HG03521 (cell line): ENCODE measurements around the gene CTSH.
"Not testable (repeated sequence)": the region's sequence is repeated elsewhere in the genome, so short reads cannot be mapped to it uniquely, and the experiment has no call there.

ENCODE experiments used
- ATAC-seq: cut with Tn5 transposase; IDR thresholded peaks from one replicate; pipeline ENCODE4 v1.9.1; 2021; ENCODE audit warnings: mild to moderate bottlenecking, moderate library complexity; ENCODE audit not compliant: unreplicated experiment

CTSH gene

DNA sequence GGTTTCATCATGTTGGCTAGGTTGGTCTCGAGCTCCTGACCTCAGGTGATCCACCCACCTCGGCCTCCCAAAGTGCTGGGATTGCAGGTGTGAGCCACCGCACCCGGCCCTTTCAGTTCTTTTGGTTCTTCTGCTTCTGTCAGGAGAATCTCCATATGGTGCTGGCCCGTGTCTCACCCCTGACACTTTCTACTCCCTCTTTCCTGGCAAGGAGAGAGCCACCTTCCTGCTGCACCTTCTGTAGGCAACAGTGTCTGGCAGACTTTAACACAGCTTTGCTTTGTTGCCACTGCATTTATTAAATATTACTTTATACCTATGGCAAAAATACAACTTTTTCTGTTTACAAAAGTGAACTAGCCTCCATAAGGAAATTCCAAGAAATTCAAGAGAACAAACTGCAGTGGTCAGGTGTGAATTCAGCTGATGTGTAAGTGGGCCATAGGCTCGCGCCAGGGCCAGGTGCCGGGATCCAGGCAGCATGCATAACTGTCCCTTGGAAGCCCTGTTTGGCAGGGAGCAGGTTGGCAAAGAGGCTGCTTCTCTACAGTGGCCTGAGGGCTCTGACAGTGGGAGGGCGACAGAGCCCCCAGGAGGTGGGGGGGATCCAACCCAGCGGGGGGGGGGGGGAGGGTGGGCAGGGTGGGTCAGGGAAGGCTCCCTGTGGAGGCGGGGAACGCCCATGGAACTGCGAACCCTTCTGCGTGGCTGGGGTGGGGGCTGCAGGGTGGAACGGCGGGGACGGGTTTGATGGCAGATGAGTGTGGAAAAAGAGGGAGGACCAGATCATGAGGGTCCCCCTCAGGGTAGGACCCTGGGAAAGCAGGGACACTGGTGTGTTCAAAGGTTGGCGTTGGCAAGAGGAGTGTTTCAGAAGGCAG lies 21.1 kb downstream of the CTSH start:
- no peak for ATAC-seq

DNA sequence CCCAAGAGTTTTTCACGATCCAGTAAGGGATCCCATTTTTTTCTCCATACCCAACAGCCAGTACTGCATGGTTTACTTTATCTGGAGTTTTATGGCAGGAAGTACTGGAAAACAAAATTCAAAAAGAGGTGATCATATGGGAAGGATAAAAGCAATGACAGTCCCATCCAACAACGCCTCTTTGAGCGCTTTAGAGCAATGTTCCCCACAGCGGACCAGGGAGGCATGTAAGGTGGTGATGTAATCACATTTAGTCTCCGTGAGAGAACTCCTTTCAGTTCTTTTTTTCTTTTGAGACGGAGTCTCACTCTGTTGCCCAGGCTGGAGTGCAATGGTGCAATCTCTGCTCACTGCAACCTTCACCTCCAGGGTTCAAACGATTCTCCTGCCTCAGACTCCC lies 21.8 kb downstream of the CTSH start:
- ATAC-seq = no peak

DNA sequence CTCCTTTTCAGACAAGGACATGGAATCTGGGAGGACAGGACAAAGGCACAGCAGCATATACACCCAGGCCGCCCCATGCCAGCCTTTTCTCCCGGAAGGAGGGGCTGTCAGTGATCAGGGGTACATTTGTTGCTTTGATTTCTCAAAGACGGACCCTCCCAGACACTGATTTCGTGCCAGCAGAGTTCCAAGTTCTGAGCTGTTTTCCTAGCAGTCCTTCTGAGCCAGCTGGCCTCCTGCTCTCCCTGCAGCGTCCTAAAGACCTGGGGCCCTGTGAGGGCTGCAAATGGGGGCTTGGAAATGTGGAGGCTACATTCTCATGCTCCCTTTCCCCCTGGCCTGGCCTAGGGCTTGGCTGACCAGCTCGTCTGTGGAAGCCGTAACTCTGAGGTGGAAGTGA lies 22.3 kb downstream of the CTSH start:
- ATAC-seq = no peak

DNA sequence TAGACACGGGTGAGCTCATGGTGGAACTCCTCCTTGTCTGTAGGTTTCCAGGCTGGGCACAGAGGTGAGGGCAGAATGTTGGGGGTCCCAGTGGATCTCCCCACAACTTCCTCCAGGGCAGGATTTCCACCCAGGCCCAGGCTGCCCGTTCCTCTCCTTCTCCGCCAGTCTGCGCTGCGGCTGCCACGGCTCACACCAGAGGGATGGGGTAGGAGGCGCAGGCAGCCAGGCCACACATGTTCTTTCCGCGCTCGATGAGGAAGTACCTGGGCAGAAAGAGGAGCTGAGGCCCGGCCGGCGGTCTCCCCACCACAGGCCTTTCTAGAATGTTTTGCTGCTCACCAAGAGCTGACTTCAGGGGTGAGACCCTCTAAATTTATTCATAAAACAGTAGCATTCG lies 22.9 kb downstream of the CTSH start:
- ATAC-seq = no peak

DNA sequence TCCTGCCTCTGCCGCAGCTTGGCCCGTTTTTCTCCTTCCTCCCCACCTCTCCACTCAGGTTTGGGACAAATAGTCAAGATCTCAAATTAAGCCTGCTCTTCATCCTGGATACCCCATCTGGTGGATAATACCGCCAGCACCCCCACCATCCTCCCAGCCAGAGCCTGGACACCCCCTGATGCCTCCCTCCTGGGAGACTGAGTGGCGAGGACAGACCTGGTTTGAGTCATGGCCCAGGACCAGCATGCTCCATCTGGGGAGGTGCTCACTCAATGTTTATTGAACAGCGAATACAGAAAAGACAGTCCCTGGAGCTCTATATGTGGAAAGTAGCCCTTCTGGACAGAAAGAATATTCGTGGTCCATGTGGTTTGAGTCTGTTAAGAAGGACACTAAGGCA lies 23.3 kb downstream of the CTSH start:
- no peak for ATAC-seq

DNA sequence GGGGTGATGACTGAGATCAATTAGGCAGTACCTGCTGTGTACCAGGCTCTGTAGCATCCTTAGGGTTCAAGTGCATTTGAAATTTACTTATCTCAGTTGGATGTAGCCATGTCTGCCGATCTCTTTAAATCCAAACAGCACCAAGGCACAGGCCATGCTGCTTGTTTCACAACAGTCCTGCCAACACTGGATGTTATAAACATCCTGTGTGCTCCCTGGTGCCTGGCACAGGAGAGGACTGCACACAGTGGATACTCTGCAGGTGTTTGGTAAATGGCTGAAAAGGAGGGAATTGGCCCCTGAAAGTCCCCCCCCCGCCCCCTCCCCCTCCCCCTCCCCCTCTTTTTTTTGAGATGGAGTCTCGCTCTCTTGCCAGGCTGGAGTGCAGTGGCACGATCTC lies 27.0 kb downstream of the CTSH start:
- no peak for ATAC-seq

DNA sequence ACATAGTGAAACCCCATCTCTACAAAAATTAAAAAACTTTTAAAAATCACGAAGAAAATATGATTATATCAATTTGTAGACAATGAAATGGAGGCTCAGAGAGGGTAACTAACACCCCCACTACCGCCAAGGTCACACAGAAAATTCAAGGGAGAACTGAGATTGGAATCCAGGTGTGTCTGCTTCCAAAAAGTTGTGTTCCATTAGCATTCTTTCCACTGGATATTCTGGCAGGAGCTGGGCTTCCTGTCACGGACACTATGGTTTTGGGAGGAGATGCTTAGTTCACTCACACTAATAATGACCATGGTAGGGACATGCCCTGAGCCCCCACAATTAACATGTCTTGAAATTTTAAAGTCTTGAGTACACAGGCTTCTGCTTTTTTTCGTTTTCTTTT lies 28.8 kb downstream of the CTSH start:
- no peak for ATAC-seq

DNA sequence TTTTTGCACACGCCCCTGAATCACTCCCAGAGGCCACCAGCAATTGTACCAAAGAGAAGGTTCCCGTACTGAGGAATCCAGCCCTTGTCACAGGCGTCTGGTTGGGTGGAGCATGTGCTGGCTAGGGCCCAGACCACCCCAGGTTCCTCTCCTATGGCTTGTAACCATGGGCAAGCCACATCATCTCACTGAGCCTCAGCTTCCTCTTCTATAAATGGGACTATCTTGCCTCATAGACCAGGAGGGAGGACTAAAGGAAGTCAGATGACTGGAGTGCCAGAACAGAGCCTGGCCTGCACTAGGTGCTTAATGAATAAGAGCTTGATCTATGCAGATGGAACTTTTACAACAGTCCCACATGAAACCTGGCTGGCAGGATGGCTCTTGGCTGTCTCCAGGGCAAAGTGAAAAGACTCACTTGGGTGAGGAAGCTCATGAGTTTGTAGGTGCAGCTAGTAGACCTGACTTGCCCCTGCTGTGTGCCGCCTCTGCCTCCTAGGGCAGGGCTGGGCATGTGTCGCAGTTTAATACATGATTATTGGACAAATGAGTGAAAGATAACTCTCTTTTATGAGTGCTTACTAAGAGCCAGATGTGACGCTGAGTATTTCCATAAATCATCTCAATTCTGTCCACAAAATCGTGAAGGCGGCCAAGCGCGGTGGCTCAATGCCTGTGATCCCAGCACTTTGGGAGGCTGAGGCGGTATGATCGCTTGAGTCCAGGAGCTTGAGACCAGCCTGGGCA lies 29.3 kb downstream of the CTSH start:
- ATAC-seq = no peak

DNA sequence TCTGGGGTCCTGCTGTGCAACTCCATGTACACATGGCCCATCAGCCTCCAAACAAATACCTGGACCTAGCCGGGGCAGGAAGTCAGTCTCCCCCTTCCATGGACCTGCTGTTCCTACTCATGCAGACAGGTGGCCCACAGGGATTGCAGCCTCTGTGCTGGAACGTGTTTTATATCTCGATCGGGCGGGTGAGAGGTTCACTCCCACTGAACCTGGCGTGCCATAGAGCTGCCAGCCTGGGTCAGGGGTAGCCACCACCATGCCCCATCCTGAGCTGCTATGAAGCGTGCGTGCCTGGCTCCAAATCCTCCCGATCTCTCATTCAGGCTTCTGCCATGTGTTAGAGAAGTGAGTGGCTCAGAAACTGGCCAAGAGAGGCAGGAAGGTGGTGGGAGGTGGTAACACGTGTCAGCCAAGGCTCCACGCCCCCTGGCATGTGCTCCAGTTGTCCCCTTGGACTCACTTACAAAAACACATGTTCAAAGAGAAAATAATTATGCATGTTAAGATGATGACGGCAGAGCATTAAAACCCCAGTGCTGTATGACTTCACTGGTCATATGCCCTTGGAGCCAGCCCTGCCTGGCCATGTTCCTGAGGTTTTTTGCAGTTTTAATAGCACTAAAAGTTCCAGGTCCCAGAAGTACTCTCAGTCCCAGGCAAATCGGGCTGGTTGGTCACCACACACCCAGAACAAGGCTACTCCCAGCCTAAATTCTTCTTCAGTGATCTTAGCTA lies 30.6 kb downstream of the CTSH start:
- ATAC-seq = no peak

DNA sequence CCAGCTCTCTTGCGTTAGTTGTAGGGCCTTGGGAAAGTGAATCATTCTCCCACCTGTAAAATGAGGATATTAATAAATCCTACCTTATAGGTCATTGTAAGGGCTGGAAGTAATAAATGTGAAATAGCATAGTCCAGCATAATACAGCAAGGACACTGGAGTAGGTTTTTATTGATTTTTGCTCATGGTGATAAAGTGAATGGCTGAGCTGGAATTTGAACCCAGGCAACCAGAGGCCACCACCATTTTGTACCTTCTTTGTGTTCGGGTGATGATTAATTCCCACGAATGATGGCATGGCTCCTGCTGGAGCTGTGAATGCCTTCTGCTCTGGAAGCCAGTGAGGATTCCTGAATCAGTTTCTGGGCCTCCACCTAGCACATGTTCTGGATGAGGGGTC lies 31.8 kb downstream of the CTSH start:
- ATAC-seq = no peak

DNA sequence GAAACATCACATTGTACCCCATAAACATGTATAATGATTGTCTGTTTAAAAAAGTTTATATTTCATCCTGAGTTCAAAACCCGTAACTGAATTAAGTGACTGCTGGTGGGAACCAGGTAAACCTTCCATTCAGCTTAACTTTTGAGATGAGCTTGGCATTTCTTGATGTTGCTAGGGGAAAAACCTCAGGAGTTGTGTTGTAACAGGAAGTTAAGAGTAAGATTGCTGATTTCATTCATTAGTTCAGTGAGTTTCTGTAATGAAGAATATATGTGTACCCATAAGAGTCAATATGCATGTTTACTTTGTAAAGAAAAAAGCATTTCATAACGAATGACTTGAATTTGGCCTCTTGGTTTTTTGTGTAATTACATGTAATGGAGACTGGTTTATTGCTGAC lies 32.5 kb downstream of the CTSH start:
- no peak for ATAC-seq

DNA sequence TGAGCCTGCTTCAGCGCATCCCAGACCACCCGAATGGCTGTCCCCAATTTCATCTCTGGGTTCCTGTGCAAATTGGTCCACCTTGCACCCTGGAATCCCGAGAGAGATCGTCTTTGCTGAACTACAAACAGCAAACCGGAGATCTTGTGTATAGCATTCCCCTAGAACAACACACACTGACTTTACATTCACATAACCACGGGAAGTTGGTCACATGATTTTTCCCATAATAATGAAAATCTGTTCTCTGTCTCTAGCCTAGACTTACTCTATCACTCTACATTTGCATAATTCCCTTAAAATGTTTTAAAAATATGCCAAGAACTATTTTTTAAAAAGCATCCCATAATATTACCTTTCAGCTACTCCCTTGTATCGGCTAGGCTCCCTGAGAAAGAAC lies 34.6 kb downstream of the CTSH start:
- no peak for ATAC-seq

DNA sequence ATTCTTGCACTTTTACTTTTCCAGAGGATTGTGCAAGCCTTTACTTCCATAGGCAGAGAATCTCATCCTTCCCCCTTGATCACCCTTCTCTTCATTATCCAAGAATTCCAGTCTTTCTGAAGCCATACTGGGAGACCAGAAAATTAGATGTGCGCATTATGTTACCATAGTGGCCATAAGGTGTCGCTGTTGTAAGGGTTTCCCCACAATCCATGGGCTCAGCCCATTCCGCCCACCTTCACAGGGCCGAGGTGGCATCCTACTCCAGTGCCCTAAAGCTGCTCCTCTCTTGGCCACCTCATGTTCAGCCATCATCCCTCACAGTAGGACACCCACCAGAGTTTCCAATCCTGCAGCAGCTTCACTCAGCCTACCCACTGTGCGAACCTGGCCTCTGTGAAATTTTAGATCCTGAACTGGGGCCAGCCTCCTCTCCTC lies 35.0 kb downstream of the CTSH start:
- no peak for ATAC-seq

DNA sequence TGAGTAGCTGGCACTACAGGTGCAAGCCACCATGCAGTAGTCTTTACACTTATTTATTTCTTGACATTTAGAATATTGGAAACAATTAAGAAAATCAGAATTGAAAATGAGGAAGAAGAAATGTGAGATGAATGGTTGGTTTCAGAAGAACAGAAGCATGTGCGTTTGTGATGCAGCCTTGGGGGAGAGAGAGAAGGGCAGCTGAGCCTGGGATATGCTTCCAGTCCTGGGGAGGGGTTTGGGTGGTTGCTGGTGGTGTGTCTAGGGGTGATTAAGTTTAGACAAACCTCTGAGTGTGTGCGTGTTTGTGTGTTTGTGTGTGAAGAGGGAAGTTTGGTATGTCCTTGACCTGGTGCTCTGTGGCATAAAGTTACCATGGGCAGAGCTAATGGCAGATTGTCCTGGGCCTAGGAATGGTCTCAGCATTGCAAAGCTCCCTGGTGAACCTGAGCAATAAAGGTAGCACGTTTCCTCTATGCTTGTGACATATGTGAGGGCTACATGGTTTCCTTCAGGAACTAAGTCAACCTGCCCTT lies 35.6 kb downstream of the CTSH start:
- ATAC-seq = no peak

DNA sequence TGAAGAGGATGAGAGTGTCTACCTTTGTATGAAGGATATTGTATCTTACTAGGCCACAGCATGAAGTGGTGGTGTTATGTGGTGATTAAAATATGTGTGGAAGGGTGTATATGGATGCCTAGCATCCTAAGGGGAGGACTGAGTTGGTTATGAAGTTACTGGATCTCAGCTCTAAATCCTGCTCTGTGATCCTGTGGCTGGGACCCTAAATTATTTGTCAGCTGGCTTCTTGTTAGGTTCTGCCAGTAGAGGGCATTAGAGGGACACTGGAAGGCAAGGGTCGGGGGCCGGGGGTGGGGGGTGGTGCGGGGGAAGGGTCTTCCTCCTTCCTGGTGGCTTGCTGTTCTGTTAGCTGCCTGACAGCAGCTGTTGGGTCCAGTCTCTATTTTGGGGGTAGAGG lies 37.3 kb downstream of the CTSH start:
- no peak for ATAC-seq

DNA sequence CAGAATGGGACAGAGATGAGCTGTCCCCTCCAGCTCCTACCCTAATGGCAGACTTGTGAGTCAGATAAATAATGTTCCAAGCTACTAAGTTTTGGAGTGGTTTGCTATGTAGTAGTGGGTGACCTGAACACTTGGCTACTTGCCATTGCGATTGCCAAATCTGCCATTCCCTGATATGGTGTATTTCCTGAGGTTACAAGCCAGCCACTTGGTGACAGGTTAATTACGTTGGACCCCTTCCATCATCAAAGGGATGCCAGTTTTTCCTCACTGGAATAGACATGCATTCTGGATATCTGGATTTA lies 38.6 kb downstream of the CTSH start:
- ATAC-seq = no peak

DNA sequence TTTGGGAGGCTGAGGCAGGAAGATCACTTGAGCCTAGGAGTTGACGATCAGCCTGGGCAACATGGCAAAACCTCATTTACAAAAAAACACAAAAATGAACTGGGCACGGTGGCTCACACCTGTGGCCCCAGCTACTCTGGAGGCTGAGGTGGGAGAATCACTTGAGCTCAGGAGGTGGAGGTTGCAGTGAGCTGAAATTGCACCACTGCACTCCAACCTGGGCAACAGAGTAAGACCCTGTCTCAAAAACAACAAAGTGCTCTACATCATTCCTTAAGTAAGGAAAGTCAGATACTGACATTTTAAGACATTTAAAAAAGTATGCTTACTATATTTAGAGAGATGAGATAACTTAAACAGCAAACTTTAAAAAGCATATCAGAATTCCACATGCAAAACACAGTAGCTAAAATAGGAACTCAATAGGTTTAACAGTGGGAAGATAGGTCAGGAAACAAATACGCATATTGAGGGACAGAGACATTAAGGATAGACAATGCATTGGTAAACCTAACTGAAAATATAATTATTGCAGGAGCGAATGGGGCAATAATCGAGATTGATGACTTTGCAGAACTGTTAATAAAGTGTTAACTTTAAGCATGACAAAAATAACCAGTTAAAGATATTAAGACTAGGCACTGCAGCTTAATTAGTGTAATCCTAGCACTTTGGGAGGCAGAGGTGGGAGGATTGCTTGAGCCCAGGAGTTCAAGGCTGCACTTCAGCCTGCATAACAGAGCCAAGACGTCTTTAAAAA lies 40.1 kb downstream of the CTSH start:
- no peak for ATAC-seq

DNA sequence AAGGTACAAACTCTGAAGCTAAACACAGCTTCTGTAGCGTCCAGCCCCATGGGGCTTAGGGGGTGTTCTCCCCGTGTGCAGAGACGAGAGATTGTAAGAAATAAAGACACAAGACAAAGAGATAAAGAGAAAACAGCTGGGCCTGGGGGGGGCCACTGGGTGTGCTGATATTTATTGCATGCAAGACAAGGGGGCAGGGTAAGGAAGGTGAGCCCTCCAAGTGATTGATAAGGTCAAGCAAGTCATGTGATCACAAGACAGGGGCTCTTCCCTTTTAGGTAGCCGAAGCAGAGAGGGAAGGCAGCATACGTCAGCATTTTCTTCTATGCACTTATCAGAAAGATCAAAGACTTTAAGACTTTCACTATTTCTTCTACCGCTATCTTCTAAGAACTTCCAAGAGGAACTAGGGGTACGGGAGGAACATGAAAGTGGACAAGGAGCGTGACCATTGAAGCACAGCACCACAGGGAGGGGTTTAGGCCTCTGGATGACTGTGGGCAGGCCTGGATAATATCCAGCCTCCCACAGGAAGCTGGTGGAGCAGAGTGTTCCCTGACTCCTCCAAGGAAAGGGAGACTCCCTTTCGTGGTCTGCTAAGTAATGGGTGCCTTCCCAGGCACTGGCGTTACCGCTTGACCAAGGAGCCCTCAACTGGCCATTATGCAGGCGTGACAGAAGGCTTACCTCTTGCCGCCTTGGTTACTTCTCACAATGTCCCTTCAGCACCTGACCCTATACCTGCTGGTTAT lies 42.4 kb downstream of the CTSH start:
- not testable (repeated sequence) for ATAC-seq

DNA sequence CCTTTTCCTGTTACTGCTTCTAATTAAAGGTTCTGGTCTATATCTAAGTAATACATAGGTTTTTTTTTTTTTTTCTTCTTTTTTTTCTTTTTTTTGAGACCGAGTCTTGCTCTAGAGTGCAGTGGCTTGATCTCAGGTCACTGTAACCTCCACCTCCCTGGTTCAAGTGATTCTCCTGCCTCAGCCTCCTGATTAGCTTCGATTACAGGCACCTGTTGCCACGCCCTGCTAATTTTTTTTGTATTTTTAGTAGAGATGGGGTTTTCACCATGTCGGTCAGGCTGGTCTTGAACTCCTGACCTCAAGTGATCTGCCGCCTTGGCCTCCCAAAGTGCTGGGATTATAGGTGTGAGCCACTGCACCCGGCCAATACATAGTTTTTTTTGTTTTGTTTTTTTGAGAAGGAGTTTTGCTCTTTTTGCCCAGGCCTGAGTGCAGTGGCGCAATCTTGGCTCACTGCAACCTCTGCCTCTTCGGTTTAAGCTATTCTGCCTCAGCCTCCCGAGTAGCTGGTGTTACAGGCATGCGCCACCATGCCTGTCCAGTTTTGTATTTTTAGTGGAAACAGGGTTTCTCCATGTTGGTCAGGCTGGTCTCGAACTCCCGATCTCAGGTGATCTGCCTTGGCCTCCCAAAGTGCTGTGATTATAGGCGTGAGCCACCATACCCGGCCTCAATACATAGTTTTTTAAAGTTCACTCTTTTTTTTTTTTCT lies 43.9 kb downstream of the CTSH start:
- ATAC-seq = not testable (repeated sequence)
